HCT116 (cell line): ENCODE data around the gene RBFOX2.

ENCODE experiments used
- JUND ChIP-seq: IDR thresholded peaks from 2 replicates; pipeline ENCODE4 v1.6.1; 2012
- POLR2A ChIP-seq: IDR thresholded peaks from 2 replicates; pipeline ENCODE4 v1.7.0; 2011; ENCODE audit warnings: borderline replicate concordance; ENCODE audit not compliant: insufficient read depth, insufficient read length; ENCODE audit errors: extremely low read depth
- TF ChIP-seq, protein P1 (sequence below), 3 experiments: fragments of 200-600 bp in 1 of 3; sonication (generic) in 1 of 3; IDR thresholded peaks in 2 of 3; conservative IDR thresholded peaks in 1 of 3; 2 replicates each; pipeline ENCODE4 v1.5.1; 2012 to 2017; ENCODE audit warnings: low read depth in 2 of 3, low read length in 2 of 3, antibody characterized with exemption in 1 of 3, borderline replicate concordance in 1 of 3, control low read depth in 1 of 3, mild to moderate bottlenecking in 1 of 3, mixed read lengths in 1 of 3, mixed run types in 1 of 3, moderate library complexity in 1 of 3; ENCODE audit not compliant: insufficient read depth in 1 of 3
- TF ChIP-seq, protein P2 (sequence below): IDR thresholded peaks from 2 replicates; pipeline ENCODE4 v1.6.1; 2011; ENCODE audit warnings: mild to moderate bottlenecking, low read length, moderate library complexity; ENCODE audit not compliant: insufficient replicate concordance; ENCODE audit errors: extremely low read depth

- TF ChIP-seq, protein P1, sequence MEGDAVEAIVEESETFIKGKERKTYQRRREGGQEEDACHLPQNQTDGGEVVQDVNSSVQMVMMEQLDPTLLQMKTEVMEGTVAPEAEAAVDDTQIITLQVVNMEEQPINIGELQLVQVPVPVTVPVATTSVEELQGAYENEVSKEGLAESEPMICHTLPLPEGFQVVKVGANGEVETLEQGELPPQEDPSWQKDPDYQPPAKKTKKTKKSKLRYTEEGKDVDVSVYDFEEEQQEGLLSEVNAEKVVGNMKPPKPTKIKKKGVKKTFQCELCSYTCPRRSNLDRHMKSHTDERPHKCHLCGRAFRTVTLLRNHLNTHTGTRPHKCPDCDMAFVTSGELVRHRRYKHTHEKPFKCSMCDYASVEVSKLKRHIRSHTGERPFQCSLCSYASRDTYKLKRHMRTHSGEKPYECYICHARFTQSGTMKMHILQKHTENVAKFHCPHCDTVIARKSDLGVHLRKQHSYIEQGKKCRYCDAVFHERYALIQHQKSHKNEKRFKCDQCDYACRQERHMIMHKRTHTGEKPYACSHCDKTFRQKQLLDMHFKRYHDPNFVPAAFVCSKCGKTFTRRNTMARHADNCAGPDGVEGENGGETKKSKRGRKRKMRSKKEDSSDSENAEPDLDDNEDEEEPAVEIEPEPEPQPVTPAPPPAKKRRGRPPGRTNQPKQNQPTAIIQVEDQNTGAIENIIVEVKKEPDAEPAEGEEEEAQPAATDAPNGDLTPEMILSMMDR (IDR thresholded peaks at IDR 0.05 in 2 of 3, conservative IDR thresholded peaks at IDR 0.05 in 1 of 3; ENCODE audit: borderline replicate concordance in 1 of 3, insufficient read depth in 1 of 3, low read depth in 2 of 3, low read length in 2 of 3), result no peak
- TF ChIP-seq JUND (no peak), POLR2A (no peak)
- TF ChIP-seq, protein P2, sequence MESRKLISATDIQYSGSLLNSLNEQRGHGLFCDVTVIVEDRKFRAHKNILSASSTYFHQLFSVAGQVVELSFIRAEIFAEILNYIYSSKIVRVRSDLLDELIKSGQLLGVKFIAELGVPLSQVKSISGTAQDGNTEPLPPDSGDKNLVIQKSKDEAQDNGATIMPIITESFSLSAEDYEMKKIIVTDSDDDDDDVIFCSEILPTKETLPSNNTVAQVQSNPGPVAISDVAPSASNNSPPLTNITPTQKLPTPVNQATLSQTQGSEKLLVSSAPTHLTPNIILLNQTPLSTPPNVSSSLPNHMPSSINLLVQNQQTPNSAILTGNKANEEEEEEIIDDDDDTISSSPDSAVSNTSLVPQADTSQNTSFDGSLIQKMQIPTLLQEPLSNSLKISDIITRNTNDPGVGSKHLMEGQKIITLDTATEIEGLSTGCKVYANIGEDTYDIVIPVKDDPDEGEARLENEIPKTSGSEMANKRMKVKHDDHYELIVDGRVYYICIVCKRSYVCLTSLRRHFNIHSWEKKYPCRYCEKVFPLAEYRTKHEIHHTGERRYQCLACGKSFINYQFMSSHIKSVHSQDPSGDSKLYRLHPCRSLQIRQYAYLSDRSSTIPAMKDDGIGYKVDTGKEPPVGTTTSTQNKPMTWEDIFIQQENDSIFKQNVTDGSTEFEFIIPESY, result no peak
Observed at GRCh38 chr22:35754761-35755160, 273.9 kb downstream of the RBFOX2 start.
